D721Med (cell line): Measurements from ENCODE around the gene KIR3DL1.
"Not testable (repeated sequence)": the region's sequence is repeated elsewhere in the genome, so short reads cannot be mapped to it uniquely, and the experiment has no call there.

Source experiments
- DNase-seq: peaks from one replicate; pipeline ENCODE4 v3.0.0; 2011; ENCODE audit warnings: low spot score; ENCODE audit not compliant: insufficient read length
- FAIRE-seq: peaks from 2 replicates; lab custom pipeline; 2011; peaks lifted over from hg19 to GRCh38; lab: Jason Lieb, UNC
- TF ChIP-seq, protein P1 (sequence below): IDR thresholded peaks from 2 replicates; pipeline ENCODE4 v1.5.1; 2012; ENCODE audit warnings: mild to moderate bottlenecking, control low read depth; ENCODE audit not compliant: insufficient read depth; ENCODE audit errors: missing control alignments

Gene KIR3DL1

DNA sequence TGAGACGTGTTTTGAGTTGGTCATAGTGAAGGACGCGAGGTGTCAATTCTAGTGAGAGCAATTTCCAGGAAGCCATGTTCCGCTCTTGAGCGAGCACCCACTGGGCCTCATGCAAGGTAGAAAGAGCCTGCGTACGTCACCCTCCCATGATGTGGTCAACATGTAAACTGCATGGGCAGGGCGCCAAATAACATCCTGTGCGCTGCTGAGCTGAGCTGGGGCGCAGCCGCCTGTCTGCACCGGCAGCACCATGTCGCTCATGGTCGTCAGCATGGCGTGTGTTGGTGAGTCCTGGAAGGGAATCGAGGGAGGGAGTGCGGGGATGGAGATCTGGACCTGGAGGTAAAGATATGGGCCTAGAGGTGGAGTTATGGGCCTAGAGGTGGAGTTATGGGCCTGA is at the start of gene KIR3DL1:
Gene KIR3DL1, plus strand, starts transcription at position 218 of the 400 bp plus-strand sequence.
- FAIRE-seq, DNase-seq: not testable (repeated sequence)

DNA sequence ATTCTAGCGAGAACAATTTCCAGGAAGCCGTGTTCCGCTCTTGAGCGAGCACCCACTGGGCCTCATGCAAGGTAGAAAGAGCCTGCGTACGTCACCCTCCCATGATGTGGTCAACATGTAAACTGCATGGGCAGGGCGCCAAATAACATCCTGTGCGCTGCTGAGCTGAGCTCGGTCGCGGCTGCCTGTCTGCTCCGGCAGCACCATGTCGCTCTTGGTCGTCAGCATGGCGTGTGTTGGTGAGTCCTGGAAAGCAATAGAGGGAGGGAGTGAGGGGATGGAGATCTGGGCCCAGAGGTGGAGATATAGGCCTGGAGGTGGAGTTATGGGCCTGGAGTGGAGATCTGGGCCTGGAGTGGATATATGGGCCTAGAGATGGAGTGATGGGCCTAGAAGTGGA is 46.6 kb upstream of the KIR3DL1 start, which contains the start of gene KIR2DL1:
Gene KIR2DL1, plus strand, starts transcription at position 148 of the 400 bp plus-strand sequence. Its CDS starts 58 bp downstream, at position 206.
- not testable (repeated sequence) for FAIRE-seq, DNase-seq

GRCh38 chr19:54770511-54770910 is 45.8 kb upstream of the KIR3DL1 start:
- FAIRE-seq = not testable (repeated sequence)

DNA sequence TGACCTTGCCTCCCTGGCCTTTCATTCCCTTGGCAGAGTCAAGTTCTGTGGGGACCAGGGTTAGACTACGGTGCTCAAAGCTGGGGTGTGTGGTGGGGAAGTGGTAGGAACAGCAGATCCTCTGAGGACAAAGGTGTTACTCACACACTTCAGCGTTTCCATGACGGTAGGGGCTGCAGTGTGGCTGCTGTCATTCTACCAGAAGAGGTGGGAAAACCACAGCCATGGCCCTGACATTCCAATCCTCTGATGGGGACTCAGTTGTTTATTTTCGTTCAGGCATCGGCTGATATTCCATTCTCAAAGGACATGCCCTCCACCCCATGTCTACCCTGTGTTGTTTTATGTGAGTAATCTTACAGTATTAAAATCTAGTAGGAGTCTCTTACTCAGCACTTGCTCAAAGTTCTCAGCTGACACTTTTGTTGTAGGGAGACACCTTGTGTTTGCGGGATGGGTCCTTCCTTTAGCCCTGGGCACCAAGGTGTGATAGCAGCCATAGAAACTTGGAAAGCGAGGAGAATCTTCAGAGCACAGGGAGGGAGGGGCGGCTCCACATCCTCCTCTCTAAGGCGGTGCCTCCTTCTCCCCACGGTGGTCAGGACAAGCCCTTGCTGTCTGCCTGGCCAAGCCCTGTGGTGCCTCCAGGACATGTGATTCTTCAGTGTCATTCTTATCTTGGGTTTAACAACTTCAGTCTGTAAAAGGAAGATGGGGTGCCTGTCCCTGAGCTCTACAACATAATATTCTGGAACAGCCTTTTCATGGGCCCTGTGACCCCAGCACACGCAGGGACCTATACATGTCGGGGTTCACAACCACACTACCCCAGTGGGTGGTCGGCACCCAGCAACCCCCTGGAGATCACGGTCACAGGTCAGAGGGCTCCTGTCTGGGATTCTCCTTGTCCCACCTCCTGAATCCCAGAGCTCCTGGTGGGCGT is 45.0 kb upstream of the KIR3DL1 start:
- DNase-seq, FAIRE-seq: not testable (repeated sequence)

More at GRCh38 chr19:54770511-54770910, 45.8 kb upstream of the KIR3DL1 start:
- not testable (repeated sequence) for DNase-seq

- FAIRE-seq, DNase-seq: not testable (repeated sequence)
These were observed 43.6 kb upstream of the KIR3DL1 start for GRCh38 chr19:54772666-54773065.

DNA sequence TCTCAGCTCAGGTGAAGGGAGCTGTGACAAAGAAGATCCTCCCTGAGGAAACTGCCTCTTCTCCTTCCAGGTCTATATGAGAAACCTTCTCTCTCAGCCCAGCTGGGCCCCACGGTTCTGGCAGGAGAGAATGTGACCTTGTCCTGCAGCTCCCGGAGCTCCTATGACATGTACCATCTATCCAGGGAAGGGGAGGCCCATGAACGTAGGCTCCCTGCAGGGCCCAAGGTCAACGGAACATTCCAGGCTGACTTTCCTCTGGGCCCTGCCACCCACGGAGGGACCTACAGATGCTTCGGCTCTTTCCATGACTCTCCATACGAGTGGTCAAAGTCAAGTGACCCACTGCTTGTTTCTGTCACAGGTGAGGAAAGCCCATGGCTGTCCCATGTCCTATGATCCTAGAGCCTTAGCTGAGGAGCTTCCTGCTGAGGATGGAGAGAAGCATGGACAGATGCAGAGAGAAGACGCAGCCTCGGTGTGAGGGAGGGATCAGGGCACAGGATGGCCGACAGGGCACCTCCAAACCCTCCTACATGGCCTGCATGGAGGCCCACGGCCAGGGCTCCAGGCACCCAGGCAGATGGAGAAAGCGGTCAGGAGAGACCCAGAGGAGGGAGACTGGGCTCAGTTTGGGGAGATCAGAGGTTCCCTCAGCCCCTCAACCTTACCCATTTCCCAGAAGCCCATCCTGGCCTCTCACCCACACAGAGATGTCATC is 41.0 kb upstream of the KIR3DL1 start:
- not testable (repeated sequence) for DNase-seq, FAIRE-seq

- DNase-seq, FAIRE-seq: not testable (repeated sequence)
These were observed 40.4 kb upstream of the KIR3DL1 start for GRCh38 chr19:54775830-54776229.

DNA sequence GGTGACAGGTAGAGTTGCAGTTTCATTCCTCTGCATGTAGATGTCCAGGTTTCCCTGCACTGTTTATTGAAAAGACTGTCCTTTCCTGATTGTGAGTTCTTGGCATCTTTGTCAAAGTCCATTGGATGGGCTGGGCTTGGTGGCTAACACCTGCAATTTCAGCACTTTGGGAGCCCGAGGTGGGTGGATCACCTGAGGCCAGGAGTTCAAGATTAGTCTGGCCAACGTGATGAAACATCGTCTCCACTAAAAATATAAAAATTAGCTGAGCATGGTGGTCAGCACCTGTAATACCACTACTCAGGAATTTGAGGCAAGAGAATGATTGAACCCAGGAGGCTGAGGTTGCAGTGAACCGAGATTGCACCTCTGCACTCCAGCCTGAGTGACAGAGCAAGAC is 38.4 kb upstream of the KIR3DL1 start:
- not testable (repeated sequence) for FAIRE-seq

DNA sequence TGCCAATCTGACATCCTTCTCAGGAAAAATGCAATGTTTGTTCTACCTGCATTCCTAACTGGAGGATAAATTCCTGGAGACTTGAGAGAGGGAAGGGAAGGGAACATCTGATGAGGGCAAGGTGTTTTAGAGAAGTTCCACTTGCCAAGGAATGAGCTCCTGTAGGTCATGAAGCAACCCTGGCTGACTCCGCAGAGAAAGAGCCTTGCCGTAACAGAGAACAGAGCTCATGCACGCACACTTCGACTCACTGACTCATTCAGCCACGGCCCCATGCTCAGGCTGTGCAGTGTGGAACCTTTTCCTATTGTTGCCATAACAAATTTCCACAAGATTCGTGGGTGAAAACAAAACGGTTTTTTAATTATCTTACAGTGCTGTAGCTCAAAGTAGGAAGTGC is 37.4 kb upstream of the KIR3DL1 start:
- FAIRE-seq, DNase-seq: not testable (repeated sequence)

More for the DNA sequence above, 38.4 kb upstream of the KIR3DL1 start:
- DNase-seq = not testable (repeated sequence)

DNA sequence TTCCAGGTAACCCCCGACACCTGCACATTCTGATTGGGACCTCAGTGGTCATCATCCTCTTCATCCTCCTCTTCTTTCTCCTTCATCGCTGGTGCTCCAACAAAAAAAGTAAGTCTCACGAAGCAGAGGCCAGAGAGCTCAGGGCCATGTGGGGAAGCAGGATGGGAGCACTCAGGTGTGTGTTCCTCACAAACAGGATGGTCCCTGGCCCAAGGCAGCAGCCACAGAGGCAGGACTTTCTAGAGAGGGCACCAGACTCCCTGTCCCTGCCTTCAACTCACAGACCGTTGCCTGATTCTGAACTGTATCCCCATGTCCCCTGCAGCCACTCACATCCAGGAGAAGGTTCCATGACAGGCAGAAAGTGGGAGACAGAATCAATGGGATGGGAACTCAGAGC is 33.4 kb upstream of the KIR3DL1 start:
- FAIRE-seq, DNase-seq: not testable (repeated sequence)

DNA sequence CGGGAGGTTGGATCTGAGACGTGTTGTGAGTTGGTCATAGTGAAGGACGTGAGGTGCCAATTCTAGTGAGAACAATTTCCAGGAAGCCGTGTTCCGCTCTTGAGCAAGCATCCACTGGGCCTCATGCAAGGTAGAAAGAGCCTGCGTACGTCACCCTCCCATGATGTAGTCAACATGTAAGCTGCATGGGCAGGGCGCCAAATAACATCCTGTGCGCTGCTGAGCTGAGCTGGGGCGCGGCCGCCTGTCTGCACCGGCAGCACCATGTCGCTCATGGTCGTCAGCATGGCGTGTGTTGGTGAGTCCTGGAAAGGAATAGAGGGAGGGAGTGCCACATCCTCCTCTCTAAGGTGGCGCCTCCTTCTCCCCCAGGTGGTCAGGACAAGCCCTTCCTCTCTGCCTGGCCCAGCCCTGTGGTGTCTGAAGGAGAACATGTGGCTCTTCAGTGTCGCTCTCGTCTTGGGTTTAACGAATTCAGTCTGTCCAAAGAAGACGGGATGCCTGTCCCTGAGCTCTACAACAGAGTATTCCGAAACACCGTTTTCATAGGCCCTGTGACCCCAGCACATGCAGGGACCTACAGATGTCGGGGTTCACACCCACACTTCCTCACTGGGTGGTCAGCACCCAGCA is 30.1 kb upstream of the KIR3DL1 start:
- not testable (repeated sequence) for DNase-seq, FAIRE-seq

DNA sequence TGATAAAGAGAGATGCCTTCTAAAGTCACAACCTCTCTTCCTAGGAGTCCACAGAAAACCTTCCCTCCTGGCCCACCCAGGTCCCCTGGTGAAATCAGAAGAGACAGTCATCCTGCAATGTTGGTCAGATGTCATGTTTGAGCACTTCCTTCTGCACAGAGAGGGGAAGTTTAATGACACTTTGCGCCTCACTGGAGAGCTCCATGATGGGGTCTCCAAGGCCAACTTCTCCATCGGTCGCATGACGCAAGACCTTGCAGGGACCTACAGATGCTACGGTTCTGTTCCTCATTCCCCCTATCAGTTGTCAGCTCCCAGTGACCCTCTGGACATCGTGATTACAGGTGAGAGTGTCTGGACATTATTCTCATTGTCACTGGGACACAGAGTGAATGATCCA is 28.1 kb upstream of the KIR3DL1 start:
- not testable (repeated sequence) for FAIRE-seq

DNA sequence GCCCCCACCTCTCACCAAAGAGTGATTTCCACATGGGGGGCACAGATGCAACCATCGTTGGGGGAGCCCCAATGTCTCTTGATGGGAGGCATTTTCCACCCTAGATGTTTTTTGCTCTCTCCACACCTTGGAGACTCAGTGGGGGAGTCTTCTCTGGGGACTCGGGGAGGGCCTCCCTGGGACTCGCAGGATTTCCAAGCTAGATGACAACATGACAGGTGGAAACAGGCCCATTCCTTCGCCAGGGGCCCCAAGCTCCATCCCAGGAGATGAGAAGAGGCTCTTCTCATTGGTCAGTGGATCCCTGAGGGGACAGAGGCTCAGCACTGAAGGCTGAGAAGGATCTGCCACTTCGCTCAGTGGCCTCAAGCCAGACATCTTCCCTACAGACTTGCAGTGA is 25.6 kb upstream of the KIR3DL1 start:
- DNase-seq (no peak), FAIRE-seq (no peak)
- TF ChIP-seq, protein P1, sequence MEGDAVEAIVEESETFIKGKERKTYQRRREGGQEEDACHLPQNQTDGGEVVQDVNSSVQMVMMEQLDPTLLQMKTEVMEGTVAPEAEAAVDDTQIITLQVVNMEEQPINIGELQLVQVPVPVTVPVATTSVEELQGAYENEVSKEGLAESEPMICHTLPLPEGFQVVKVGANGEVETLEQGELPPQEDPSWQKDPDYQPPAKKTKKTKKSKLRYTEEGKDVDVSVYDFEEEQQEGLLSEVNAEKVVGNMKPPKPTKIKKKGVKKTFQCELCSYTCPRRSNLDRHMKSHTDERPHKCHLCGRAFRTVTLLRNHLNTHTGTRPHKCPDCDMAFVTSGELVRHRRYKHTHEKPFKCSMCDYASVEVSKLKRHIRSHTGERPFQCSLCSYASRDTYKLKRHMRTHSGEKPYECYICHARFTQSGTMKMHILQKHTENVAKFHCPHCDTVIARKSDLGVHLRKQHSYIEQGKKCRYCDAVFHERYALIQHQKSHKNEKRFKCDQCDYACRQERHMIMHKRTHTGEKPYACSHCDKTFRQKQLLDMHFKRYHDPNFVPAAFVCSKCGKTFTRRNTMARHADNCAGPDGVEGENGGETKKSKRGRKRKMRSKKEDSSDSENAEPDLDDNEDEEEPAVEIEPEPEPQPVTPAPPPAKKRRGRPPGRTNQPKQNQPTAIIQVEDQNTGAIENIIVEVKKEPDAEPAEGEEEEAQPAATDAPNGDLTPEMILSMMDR = no peak

More for the DNA sequence above, 28.1 kb upstream of the KIR3DL1 start:
- not testable (repeated sequence) for DNase-seq
